ENCODE results near the gene PTPRM.

- TF ChIP-seq CTCF (IDR thresholded peaks at IDR 0.05) (no peak), EP300 (IDR thresholded peaks at IDR 0.05; ENCODE audit: low read depth) (no peak), POLR2AphosphoS5 (IDR thresholded peaks at IDR 0.05) (no peak), POLR2A (IDR thresholded peaks at IDR 0.05) (no peak)
Measured at GRCh38 chr18:8396254-8396653, 829.1 kb downstream of the PTPRM start.
